IPS DF 6.9 (cell line): ENCODE measurements around the gene ZNF516.

Experiments used
- DNase-seq: peaks from one replicate; pipeline ENCODE4 v3.0.0-alpha.2; 2013; ENCODE audit warnings: low read depth, low spot score
- H3K27ac ChIP-seq: one replicate; pipeline ENCODE4 v1.5.1; 2013; ENCODE audit warnings: low read length, control low read depth
- H3K27me3 ChIP-seq: 2 replicates; pipeline ENCODE4 v1.6.1; 2013; ENCODE audit warnings: mild to moderate bottlenecking, low read length; ENCODE audit not compliant: control insufficient read depth, insufficient read depth
- H3K36me3 ChIP-seq: 2 replicates; pipeline ENCODE4 v1.6.1; 2013; ENCODE audit warnings: low read length; ENCODE audit not compliant: control insufficient read depth, insufficient read depth
- H3K4me1 ChIP-seq: 2 replicates; pipeline ENCODE4 v1.6.1; 2013; ENCODE audit warnings: low read length; ENCODE audit not compliant: control insufficient read depth, insufficient read depth
- H3K4me3 ChIP-seq: 2 replicates; pipeline ENCODE4 v1.5.1; 2013; ENCODE audit warnings: mild to moderate bottlenecking, low read length
- H3K9me3 ChIP-seq: 2 replicates; pipeline ENCODE4 v1.6.1; 2013; ENCODE audit warnings: low read length, inconsistent platforms; ENCODE audit not compliant: control insufficient read depth, insufficient read depth
- WGBS: extraction: QIAGEN DNeasy Blood & Tissue Kit; methylation state at CpG from one replicate; pipeline ENCODE4 v1.1.7; 2013; ENCODE audit warnings: mixed read lengths, missing lambda C conversion rate; ENCODE audit not compliant: insufficient read length, insufficient coverage; 5-methylcytosine and 5-hydroxymethylcytosine counted together

ZNF516 gene

GRCh38 chr18:76525911-76526310 lies 30.9 kb upstream of the ZNF516 start:
- DNase-seq = no peak
- no peaks in the 10 kb centered on the region for H3K36me3 ChIP-seq
- no peak overlapping the region for H3K27ac ChIP-seq
- no peaks in the 10 kb centered on the region for H3K9me3 ChIP-seq
- H3K4me1 ChIP-seq = peaks cover 5% of the 10 kb centered on the region; the same call in 1 of the 2 replicates
- WGBS = no CpG with 5 or more reads among the region's 3 CpGs
- no peaks in the 10 kb centered on the region for H3K27me3 ChIP-seq
- no peak overlapping the region for H3K4me3 ChIP-seq

GRCh38 chr18:76524900-76525698 lies 30.1 kb upstream of the ZNF516 start:
- H3K27ac ChIP-seq = no peak overlapping the region
- H3K27me3 ChIP-seq = no peaks in the 10 kb centered on the region
- no peaks in the 10 kb centered on the region for H3K36me3 ChIP-seq
- no peak for DNase-seq
- H3K4me3 ChIP-seq = no peak overlapping the region
- peaks cover 5% of the 10 kb centered on the region; the same call in 1 of the 2 replicates for H3K4me1 ChIP-seq
- WGBS = no CpG with 5 or more reads among the region's 20 CpGs
- H3K9me3 ChIP-seq = no peaks in the 10 kb centered on the region

GRCh38 chr18:76524477-76524876 lies 29.4 kb upstream of the ZNF516 start:
- no peak for DNase-seq
- Histone ChIP-seq H3K4me1 (peaks cover 5% of the 10 kb centered on the region; the same call in 1 of the 2 replicates), H3K4me3 (no peak overlapping the region), H3K36me3 (no peaks in the 10 kb centered on the region), H3K9me3 (no peaks in the 10 kb centered on the region), H3K27me3 (no peaks in the 10 kb centered on the region), H3K27ac (no peak overlapping the region)
- WGBS = no CpG with 5 or more reads among the region's 2 CpGs

GRCh38 chr18:76522551-76522950 lies 27.5 kb upstream of the ZNF516 start:
- DNase-seq = no peak
- Histone ChIP-seq H3K27ac (no peak overlapping the region), H3K27me3 (no peaks in the 10 kb centered on the region), H3K4me1 (peaks cover 2% of the 10 kb centered on the region; the same call in 1 of the 2 replicates), H3K4me3 (no peak overlapping the region), H3K9me3 (no peaks in the 10 kb centered on the region), H3K36me3 (no peaks in the 10 kb centered on the region)
- no CpG with 5 or more reads among the region's 1 CpG for WGBS

- H3K36me3 ChIP-seq = no peaks in the 10 kb centered on the region
- H3K9me3 ChIP-seq = no peaks in the 10 kb centered on the region
- no peak for DNase-seq
- WGBS = no CpG with 5 or more reads among the region's 19 CpGs
- H3K27me3 ChIP-seq = no peaks in the 10 kb centered on the region
- H3K4me1 ChIP-seq = peaks cover 2% of the 10 kb centered on the region; the same call in 1 of the 2 replicates
- H3K4me3 ChIP-seq = no peak overlapping the region
- H3K27ac ChIP-seq = no peak overlapping the region
These were observed 27.1 kb upstream of the ZNF516 start for GRCh38 chr18:76522122-76522503.

GRCh38 chr18:76521417-76522121 lies 26.5 kb upstream of the ZNF516 start:
- no CpG with 5 or more reads among the region's 11 CpGs for WGBS

GRCh38 chr18:76518860-76519538 lies 24.0 kb upstream of the ZNF516 start:
- H3K27me3 ChIP-seq = no peaks in the 10 kb centered on the region
- no CpG with 5 or more reads among the region's 18 CpGs for WGBS
- no peaks in the 10 kb centered on the region for H3K9me3 ChIP-seq
- no peak for DNase-seq
- H3K27ac ChIP-seq = no peak overlapping the region
- peak overlapping the region; percentile 36; the same call in 1 of the 2 replicates for H3K4me3 ChIP-seq
- H3K36me3 ChIP-seq = no peaks in the 10 kb centered on the region
- H3K4me1 ChIP-seq = peaks cover 2% of the 10 kb centered on the region; the same call in 1 of the 2 replicates

More at GRCh38 chr18:76521417-76522121, 26.5 kb upstream of the ZNF516 start:
- H3K36me3 ChIP-seq = no peaks in the 10 kb centered on the region
- no peaks in the 10 kb centered on the region for H3K9me3 ChIP-seq
- H3K27me3 ChIP-seq = no peaks in the 10 kb centered on the region
- no peak for DNase-seq
- no peak overlapping the region for H3K4me3 ChIP-seq
- no peak overlapping the region for H3K27ac ChIP-seq
- H3K4me1 ChIP-seq = peaks cover 2% of the 10 kb centered on the region; the same call in 1 of the 2 replicates

GRCh38 chr18:76518123-76518859 lies 23.2 kb upstream of the ZNF516 start:
- H3K27ac ChIP-seq = no peak overlapping the region
- peaks cover 2% of the 10 kb centered on the region; the same call in 1 of the 2 replicates for H3K4me1 ChIP-seq
- no peaks in the 10 kb centered on the region for H3K27me3 ChIP-seq
- DNase-seq = no peak
- H3K36me3 ChIP-seq = no peaks in the 10 kb centered on the region
- H3K9me3 ChIP-seq = no peaks in the 10 kb centered on the region
- no CpG with 5 or more reads among the region's 25 CpGs for WGBS
- peak overlapping the region; percentile 36; the same call in 1 of the 2 replicates for H3K4me3 ChIP-seq

- no peak for DNase-seq
- Histone ChIP-seq H3K4me3 (no peak overlapping the region), H3K27me3 (no peaks in the 10 kb centered on the region), H3K4me1 (no peaks in the 10 kb centered on the region; the same call in 1 of the 2 replicates), H3K36me3 (no peaks in the 10 kb centered on the region), H3K27ac (no peak overlapping the region), H3K9me3 (no peaks in the 10 kb centered on the region)
- no CpG with 5 or more reads among the region's 3 CpGs for WGBS
These were observed 20.5 kb upstream of the ZNF516 start for GRCh38 chr18:76515576-76515975.

GRCh38 chr18:76514573-76514972 lies 19.5 kb upstream of the ZNF516 start:
- no peak for DNase-seq
- Histone ChIP-seq H3K9me3 (no peaks in the 10 kb centered on the region), H3K4me1 (no peaks in the 10 kb centered on the region; the same call in 1 of the 2 replicates), H3K27ac (no peak overlapping the region), H3K4me3 (no peak overlapping the region), H3K36me3 (no peaks in the 10 kb centered on the region), H3K27me3 (no peaks in the 10 kb centered on the region)
- WGBS = no CpG with 5 or more reads among the region's 10 CpGs
